IPS-20b (cell line): ENCODE results near the gene SNX14.

Source experiments
- H3K27ac ChIP-seq: one replicate; pipeline ENCODE4 v1.5.1; 2013; ENCODE audit warnings: low read length
- H3K27me3 ChIP-seq: 2 replicates; pipeline ENCODE4 v1.6.1; 2013; ENCODE audit warnings: mild to moderate bottlenecking, low read length, inconsistent platforms; ENCODE audit not compliant: insufficient read depth
- H3K36me3 ChIP-seq: 2 replicates; pipeline ENCODE4 v1.6.1; 2013; ENCODE audit warnings: low read depth, mild to moderate bottlenecking, inconsistent platforms, low read length, moderate library complexity; ENCODE audit not compliant: insufficient read depth
- H3K4me1 ChIP-seq: 2 replicates; pipeline ENCODE4 v1.6.1; 2013; ENCODE audit warnings: mild to moderate bottlenecking, control low read depth, inconsistent platforms, low read length, moderate library complexity; ENCODE audit not compliant: insufficient read depth
- H3K4me3 ChIP-seq: 2 replicates; pipeline ENCODE4 v1.5.1; 2013; ENCODE audit warnings: mild to moderate bottlenecking, low read length, inconsistent platforms
- H3K9ac ChIP-seq: 2 replicates; pipeline ENCODE4 v1.6.1; 2013; ENCODE audit warnings: low read depth, mild to moderate bottlenecking, inconsistent platforms, low read length, moderate library complexity
- H3K9me3 ChIP-seq: 2 replicates; pipeline ENCODE4 v1.6.1; 2013; ENCODE audit warnings: mild to moderate bottlenecking, low read depth, low read length, inconsistent platforms; ENCODE audit not compliant: insufficient read depth

SNX14 gene

GRCh38 chr6:85460921-85461797 is 132.5 kb downstream of the SNX14 start:
- Histone ChIP-seq H3K27ac (no peak overlapping the region), H3K9me3 (no peaks in the 10 kb centered on the region), H3K4me3 (no peak overlapping the region), H3K36me3 (no peaks in the 10 kb centered on the region), H3K4me1 (peaks cover 25% of the 10 kb centered on the region), H3K27me3 (no peaks in the 10 kb centered on the region), H3K9ac (no peak overlapping the region)

- Histone ChIP-seq H3K9ac (no peak overlapping the region), H3K27ac (no peak overlapping the region), H3K27me3 (no peaks in the 10 kb centered on the region), H3K36me3 (no peaks in the 10 kb centered on the region), H3K4me3 (no peak overlapping the region), H3K9me3 (no peaks in the 10 kb centered on the region), H3K4me1 (peaks cover 25% of the 10 kb centered on the region)
These were observed 133.3 kb downstream of the SNX14 start for GRCh38 chr6:85460154-85460920.

GRCh38 chr6:85459224-85459901 is 134.3 kb downstream of the SNX14 start:
- H3K27ac ChIP-seq, result no peak overlapping the region
- no peaks in the 10 kb centered on the region for H3K9me3 ChIP-seq
- no peaks in the 10 kb centered on the region for H3K27me3 ChIP-seq
- no peaks in the 10 kb centered on the region for H3K36me3 ChIP-seq
- peaks cover 25% of the 10 kb centered on the region for H3K4me1 ChIP-seq
- H3K9ac ChIP-seq, result no peak overlapping the region
- no peak overlapping the region for H3K4me3 ChIP-seq

- H3K4me1 ChIP-seq, result peaks cover 25% of the 10 kb centered on the region
These were observed 134.9 kb downstream of the SNX14 start for GRCh38 chr6:85458782-85459181.

GRCh38 chr6:85458184-85458583 is 135.5 kb downstream of the SNX14 start:
- Histone ChIP-seq H3K27ac (no peak overlapping the region), H3K27me3 (peaks cover 4% of the 10 kb centered on the region), H3K4me1 (peaks cover 25% of the 10 kb centered on the region), H3K9me3 (no peaks in the 10 kb centered on the region), H3K9ac (no peak overlapping the region), H3K4me3 (no peak overlapping the region), H3K36me3 (no peaks in the 10 kb centered on the region)

More at GRCh38 chr6:85458782-85459181, 134.9 kb downstream of the SNX14 start:
- Histone ChIP-seq H3K27ac (no peak overlapping the region), H3K9me3 (no peaks in the 10 kb centered on the region), H3K9ac (no peak overlapping the region), H3K36me3 (no peaks in the 10 kb centered on the region), H3K4me3 (no peak overlapping the region), H3K27me3 (no peaks in the 10 kb centered on the region)

- no peak overlapping the region for H3K4me3 ChIP-seq
- no peak overlapping the region for H3K27ac ChIP-seq
- peaks cover 27% of the 10 kb centered on the region for H3K4me1 ChIP-seq
- H3K27me3 ChIP-seq, result peaks cover 18% of the 10 kb centered on the region
- no peaks in the 10 kb centered on the region for H3K9me3 ChIP-seq
- no peak overlapping the region for H3K9ac ChIP-seq
- H3K36me3 ChIP-seq, result no peaks in the 10 kb centered on the region
These were observed 136.9 kb downstream of the SNX14 start for GRCh38 chr6:85456782-85457181.
